Activated naive CD8-positive, alpha-beta T cell treated with anti-CD3 and anti-CD28 coated beads, Interleukin-2, amount 50 U/mL, for 24 hours (primary cell): ENCODE data around the gene HOXD9.
A peak's percentile ranks its signal among the peaks of the same experiment; 100 is the strongest.

Experiments used
- ATAC-seq: fragments of 150-1000 bp; cut with Tn5 transposase; one replicate; pipeline ENCODE4 v1.10.0; 2021
- DNase-seq: peaks from one replicate; pipeline ENCODE4 v3.0.0; 2021
- H3K27ac Mint-ChIP-seq: one replicate; pipeline ENCODE4 v1.8.0; 2021; ENCODE audit warnings: mild to moderate bottlenecking, mixed read lengths
- H3K27me3 Mint-ChIP-seq: one replicate; pipeline ENCODE4 v1.8.0; 2021; ENCODE audit warnings: mixed read lengths
- H3K36me3 Mint-ChIP-seq: one replicate; pipeline ENCODE4 v1.8.0; 2021; ENCODE audit warnings: low read depth, mixed read lengths
- H3K4me1 Mint-ChIP-seq: one replicate; pipeline ENCODE4 v1.8.0; 2021; ENCODE audit warnings: mixed read lengths
- H3K4me3 Mint-ChIP-seq: one replicate; pipeline ENCODE4 v1.8.0; 2021; ENCODE audit warnings: mild to moderate bottlenecking, moderate library complexity, mixed read lengths
- H3K9me3 Mint-ChIP-seq: one replicate; pipeline ENCODE4 v1.8.0; 2021; ENCODE audit warnings: mixed read lengths

HOXD9 gene

GRCh38 chr2:176150584-176151441, 28.3 kb downstream of the HOXD9 start:
- no peaks in the 10 kb centered on the region for H3K9me3 Mint-ChIP-seq
- peaks cover 93% of the 10 kb centered on the region for H3K27me3 Mint-ChIP-seq
- H3K4me3 Mint-ChIP-seq, result no peak overlapping the region
- no peaks in the 10 kb centered on the region for H3K36me3 Mint-ChIP-seq
- H3K4me1 Mint-ChIP-seq, result peaks cover 3% of the 10 kb centered on the region
- DNase-seq, result no peak
- H3K27ac Mint-ChIP-seq, result no peak overlapping the region
- ATAC-seq, result no peak

- Mint-ChIP-seq H3K27me3 (peaks cover 93% of the 10 kb centered on the region), H3K9me3 (no peaks in the 10 kb centered on the region), H3K27ac (no peak within 1 kb of the TSS), H3K4me1 (peaks cover 3% of the 10 kb centered on the region), H3K36me3 (no peaks in the 10 kb centered on the region), H3K4me3 (no peak within 1 kb of the TSS)
- ATAC-seq (no peak), DNase-seq (no peak)
Measured at GRCh38 chr2:176151442-176152287, 29.1 kb downstream of the HOXD9 start, which contains the start of gene HOXD4. HOXD4 (plus strand) TSS chr2:176151550; CDS start chr2:176151634, 84 bp downstream.

DNA sequence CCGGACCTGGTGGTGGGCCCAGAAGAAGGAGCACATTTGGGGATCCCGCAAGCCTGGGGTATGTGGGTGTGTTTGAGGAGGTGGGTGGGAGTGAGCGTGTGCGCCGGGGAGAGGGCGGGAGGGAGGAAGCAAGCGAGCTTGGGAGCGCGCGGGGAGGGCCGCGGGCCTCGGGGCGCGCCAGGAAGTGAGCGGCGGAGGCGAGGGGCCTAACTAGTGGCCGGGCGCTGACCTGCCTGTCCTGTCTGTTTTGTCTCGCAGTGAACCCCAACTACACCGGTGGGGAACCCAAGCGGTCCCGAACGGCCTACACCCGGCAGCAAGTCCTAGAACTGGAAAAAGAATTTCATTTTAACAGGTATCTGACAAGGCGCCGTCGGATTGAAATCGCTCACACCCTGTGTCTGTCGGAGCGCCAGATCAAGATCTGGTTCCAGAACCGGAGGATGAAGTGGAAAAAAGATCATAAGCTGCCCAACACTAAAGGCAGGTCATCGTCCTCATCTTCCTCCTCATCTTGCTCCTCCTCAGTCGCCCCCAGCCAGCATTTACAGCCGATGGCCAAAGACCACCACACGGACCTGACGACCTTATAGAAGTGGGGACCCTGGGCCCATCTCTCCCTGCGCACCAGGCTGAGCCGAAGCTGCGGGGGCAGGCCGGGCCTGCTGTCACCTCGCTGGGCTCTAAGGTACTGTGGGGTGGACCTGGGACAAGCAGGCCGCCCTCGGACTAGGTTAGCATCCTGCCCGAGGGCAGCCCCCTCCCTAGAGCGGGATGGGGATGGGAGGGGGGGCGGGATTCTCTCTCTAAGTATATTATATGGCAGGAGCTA, 30.0 kb downstream of the HOXD9 start:
- H3K27ac Mint-ChIP-seq, result no peak overlapping the region
- H3K4me1 Mint-ChIP-seq, result peaks cover 5% of the 10 kb centered on the region
- H3K9me3 Mint-ChIP-seq, result no peaks in the 10 kb centered on the region
- no peaks in the 10 kb centered on the region for H3K36me3 Mint-ChIP-seq
- ATAC-seq (no peak), DNase-seq (no peak)
- H3K4me3 Mint-ChIP-seq, result no peak overlapping the region
- H3K27me3 Mint-ChIP-seq, result peaks cover 89% of the 10 kb centered on the region

- H3K27me3 Mint-ChIP-seq, result peaks cover 86% of the 10 kb centered on the region
- no peak for ATAC-seq
- peaks cover 15% of the 10 kb centered on the region for H3K4me1 Mint-ChIP-seq
- no peak for DNase-seq
- H3K4me3 Mint-ChIP-seq, result no peak overlapping the region
- no peaks in the 10 kb centered on the region for H3K36me3 Mint-ChIP-seq
- H3K27ac Mint-ChIP-seq, result no peak overlapping the region
- no peaks in the 10 kb centered on the region for H3K9me3 Mint-ChIP-seq
Measured at GRCh38 chr2:176154576-176155252, 32.2 kb downstream of the HOXD9 start.

DNA sequence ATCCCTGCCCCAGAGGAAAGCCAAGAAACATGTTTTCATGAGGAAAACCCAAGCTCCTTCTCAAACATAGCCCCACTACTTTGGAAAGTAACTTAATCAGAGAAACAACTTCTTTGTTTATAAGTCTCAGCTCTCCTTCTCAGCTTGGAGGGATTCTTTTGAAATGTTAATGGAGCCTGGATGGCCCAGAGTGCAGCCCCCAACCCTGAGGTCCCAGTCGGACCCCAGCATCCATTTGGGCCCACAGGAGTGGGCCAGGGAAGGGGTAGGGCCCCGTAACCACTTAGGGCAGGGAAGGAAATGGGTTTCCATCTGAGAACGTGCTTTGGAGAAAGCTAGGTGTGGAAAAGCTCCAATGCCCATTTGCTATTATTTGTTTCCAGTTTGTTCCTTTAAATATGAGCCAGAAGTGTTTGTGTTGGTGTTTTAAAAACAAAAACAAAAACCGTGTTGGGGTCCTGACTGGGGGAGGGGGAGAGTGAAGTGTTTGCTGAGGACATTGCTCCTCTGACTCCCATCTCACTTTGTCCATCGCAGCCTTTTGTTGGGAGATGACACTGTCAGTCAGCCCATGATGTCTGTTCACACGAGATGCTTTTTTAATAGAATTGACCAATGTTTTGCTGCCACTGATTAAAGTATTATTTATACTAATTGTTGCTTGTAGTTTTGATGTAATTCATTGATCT, 33.0 kb downstream of the HOXD9 start:
- ATAC-seq, result no peak
- H3K4me3 Mint-ChIP-seq, result no peak overlapping the region

DNA sequence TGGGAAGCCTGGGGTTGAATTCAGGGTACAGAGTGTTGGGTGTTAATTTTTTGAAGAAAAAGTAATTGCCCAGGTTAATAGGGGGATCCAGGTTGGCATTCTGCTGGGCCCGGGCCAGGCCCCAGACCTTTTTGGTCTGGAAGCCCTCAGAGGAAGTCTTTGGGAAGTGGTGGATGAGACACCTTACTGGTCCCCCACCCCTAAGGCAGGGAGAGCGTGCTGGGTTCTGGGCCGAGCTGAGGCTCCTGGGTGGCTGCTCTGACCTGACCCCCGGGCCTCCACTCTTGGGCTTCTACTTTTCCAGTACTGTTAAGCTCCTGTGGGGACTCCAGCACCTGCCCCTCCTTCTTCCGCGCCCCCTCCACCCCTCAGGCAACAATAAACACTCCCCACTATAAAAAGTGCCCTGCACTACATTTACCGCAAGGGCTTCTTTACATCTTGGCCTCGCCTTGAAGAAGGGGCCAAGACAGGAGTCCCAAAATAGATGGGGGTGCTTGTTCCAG, 33.8 kb downstream of the HOXD9 start:
- no peak for DNase-seq
- Mint-ChIP-seq H3K27me3 (peaks cover 84% of the 10 kb centered on the region), H3K4me1 (peaks cover 15% of the 10 kb centered on the region), H3K27ac (no peak overlapping the region), H3K9me3 (no peaks in the 10 kb centered on the region), H3K4me3 (no peak overlapping the region), H3K36me3 (no peaks in the 10 kb centered on the region)
- ATAC-seq, result no peak

More for the DNA sequence above, 33.0 kb downstream of the HOXD9 start:
- H3K36me3 Mint-ChIP-seq, result no peaks in the 10 kb centered on the region
- DNase-seq, result no peak
- no peak overlapping the region for H3K27ac Mint-ChIP-seq
- peaks cover 85% of the 10 kb centered on the region for H3K27me3 Mint-ChIP-seq
- H3K9me3 Mint-ChIP-seq, result no peaks in the 10 kb centered on the region
- H3K4me1 Mint-ChIP-seq, result peaks cover 15% of the 10 kb centered on the region

GRCh38 chr2:176156807-176157498, 34.4 kb downstream of the HOXD9 start, which contains the start of gene HOXD3:
HOXD3 (plus strand) TSS chr2:176157307; CDS start chr2:176169115, 11,808 bp downstream.
- H3K4me1 Mint-ChIP-seq, result peaks cover 15% of the 10 kb centered on the region
- DNase-seq, result no peak
- H3K4me3 Mint-ChIP-seq, result peak within 1 kb of the TSS; percentile 52
- ATAC-seq, result no peak
- no peaks in the 10 kb centered on the region for H3K9me3 Mint-ChIP-seq
- no peaks in the 10 kb centered on the region for H3K36me3 Mint-ChIP-seq
- H3K27me3 Mint-ChIP-seq, result peaks cover 86% of the 10 kb centered on the region
- H3K27ac Mint-ChIP-seq, result peak within 1 kb of the TSS; percentile 27

DNA sequence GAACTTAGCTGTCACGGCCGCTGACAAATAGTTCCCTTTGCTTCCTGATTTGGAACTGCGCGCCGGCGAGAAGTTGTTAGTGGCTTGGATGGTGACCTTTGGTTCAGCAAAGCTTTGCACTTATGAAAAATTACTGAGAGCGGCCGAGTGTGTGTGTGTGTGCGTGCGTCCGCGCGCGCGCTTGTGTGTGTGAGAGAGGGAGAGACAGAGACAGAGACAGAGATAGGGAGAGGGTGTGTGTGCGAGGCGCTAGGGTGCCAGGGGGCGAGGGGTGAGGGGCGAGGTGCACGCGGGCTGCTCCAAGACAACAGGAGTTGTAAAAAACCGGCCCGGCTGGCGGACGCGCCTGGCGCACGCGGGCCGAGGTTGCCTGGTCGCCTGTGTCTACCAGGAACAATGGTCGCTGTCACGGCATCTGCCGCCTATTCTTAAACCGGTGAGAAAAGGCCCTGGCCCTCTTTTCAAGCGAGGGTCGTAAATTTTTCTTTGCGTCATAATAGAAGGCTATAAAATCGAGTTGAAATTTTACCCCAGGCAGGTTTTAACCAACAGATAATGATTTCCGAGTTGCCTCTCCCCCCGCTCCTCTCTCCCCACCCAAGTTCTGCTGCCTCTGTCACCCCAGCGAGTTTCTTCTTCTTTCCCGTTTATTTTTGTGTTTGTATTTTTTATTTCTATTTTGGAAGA, 35.1 kb downstream of the HOXD9 start:
- Mint-ChIP-seq H3K36me3 (no peaks in the 10 kb centered on the region), H3K27me3 (peaks cover 87% of the 10 kb centered on the region), H3K9me3 (no peaks in the 10 kb centered on the region), H3K27ac (peak overlapping the region; percentile 27), H3K4me1 (peaks cover 12% of the 10 kb centered on the region), H3K4me3 (peak overlapping the region; percentile 52)
- DNase-seq (no peak), ATAC-seq (no peak)

DNA sequence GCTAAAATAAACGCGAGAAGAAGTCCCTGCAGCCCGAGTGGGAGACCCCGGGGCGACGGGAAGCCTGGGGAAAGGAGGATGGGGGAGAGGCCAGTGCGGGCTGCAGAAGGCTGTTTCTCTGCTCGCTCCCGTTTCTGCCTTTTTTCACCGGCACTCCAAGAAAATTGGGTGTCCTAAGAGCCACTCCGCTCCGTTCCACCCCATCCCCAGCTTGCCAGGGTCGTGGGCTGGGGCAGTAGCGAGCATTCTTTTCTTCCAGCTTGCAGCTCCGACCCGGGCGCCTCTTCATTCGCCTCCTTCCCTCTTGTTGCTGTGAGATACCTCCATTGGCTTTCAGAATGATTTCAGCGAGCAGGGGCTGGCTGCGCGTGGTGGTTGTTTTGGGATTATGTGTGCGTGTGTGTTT, 35.7 kb downstream of the HOXD9 start:
- Mint-ChIP-seq H3K4me1 (peaks cover 12% of the 10 kb centered on the region), H3K27me3 (peaks cover 86% of the 10 kb centered on the region), H3K9me3 (no peaks in the 10 kb centered on the region), H3K36me3 (no peaks in the 10 kb centered on the region), H3K27ac (peak overlapping the region; percentile 27), H3K4me3 (no peak overlapping the region)
- ATAC-seq (no peak), DNase-seq (no peak)

GRCh38 chr2:176158855-176159662, 36.5 kb downstream of the HOXD9 start:
- no peak for DNase-seq
- H3K36me3 Mint-ChIP-seq, result no peaks in the 10 kb centered on the region

GRCh38 chr2:176159663-176160250, 37.2 kb downstream of the HOXD9 start:
- no peak for ATAC-seq
- no peaks in the 10 kb centered on the region for H3K36me3 Mint-ChIP-seq
- H3K9me3 Mint-ChIP-seq, result peaks cover 7% of the 10 kb centered on the region
- no peak overlapping the region for H3K27ac Mint-ChIP-seq
- H3K4me3 Mint-ChIP-seq, result no peak overlapping the region
- no peak for DNase-seq
- peaks cover 12% of the 10 kb centered on the region for H3K4me1 Mint-ChIP-seq
- H3K27me3 Mint-ChIP-seq, result peaks cover 86% of the 10 kb centered on the region

More at GRCh38 chr2:176158855-176159662, 36.5 kb downstream of the HOXD9 start:
- Mint-ChIP-seq H3K4me3 (no peak overlapping the region), H3K27me3 (peaks cover 86% of the 10 kb centered on the region), H3K27ac (no peak overlapping the region), H3K9me3 (peaks cover 5% of the 10 kb centered on the region), H3K4me1 (peaks cover 12% of the 10 kb centered on the region)
- ATAC-seq, result no peak
